Thyroid gland (tissue), 4 donors: ENCODE measurements around the gene GARIN5A.

Source experiments
- POLR2A ChIP-seq, 2 donors: fragments of 450-650 bp; IDR thresholded peaks; one replicate each; pipeline ENCODE4 v1.6.1; 2017; ENCODE audit warnings: antibody characterized with exemption in 2 of 2, mild to moderate bottlenecking in 2 of 2, moderate library complexity in 1 of 2
- TF ChIP-seq, protein P1 (sequence below), 6 experiments: fragments of 200-600 bp in 3 of 6; fragments of 450-650 bp in 3 of 6; sonication (generic) in 3 of 6; IDR thresholded peaks; one replicate each; pipeline ENCODE4 v1.5.1; 2016 to 2019; ENCODE audit warnings: antibody characterized with exemption in 6 of 6, mild to moderate bottlenecking in 2 of 6, inconsistent platforms in 1 of 6, moderate library complexity in 1 of 6

DNA sequence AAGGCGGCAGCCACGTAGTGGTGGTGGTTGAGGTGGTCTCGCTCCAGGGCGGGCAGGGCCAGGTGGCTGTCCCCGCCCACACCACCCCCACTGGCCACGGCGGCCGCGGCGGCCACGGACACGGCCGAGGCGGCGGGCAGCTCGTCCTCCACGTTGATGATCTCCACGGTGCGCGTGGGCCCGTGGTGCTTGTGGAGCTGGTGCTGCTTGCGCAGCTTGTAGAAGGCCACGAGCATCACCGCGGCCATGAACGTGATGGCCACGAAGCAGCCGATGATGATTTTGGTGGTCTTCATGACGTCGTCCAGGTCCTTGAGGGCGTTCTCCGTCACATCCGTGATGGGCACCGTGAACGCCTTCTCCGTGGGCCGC lies 41.0 kb upstream of the GARIN5A start:
- TF ChIP-seq, protein P1, sequence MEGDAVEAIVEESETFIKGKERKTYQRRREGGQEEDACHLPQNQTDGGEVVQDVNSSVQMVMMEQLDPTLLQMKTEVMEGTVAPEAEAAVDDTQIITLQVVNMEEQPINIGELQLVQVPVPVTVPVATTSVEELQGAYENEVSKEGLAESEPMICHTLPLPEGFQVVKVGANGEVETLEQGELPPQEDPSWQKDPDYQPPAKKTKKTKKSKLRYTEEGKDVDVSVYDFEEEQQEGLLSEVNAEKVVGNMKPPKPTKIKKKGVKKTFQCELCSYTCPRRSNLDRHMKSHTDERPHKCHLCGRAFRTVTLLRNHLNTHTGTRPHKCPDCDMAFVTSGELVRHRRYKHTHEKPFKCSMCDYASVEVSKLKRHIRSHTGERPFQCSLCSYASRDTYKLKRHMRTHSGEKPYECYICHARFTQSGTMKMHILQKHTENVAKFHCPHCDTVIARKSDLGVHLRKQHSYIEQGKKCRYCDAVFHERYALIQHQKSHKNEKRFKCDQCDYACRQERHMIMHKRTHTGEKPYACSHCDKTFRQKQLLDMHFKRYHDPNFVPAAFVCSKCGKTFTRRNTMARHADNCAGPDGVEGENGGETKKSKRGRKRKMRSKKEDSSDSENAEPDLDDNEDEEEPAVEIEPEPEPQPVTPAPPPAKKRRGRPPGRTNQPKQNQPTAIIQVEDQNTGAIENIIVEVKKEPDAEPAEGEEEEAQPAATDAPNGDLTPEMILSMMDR (IDR thresholded peaks at IDR 0.05): no peak
- no peak for TF ChIP-seq POLR2A (IDR thresholded peaks at IDR 0.05)
